ENCODE results near the gene ECE2.

GRCh38 chr3:184290331-184290730, 14.5 kb downstream of the ECE2 start:
- TF ChIP-seq CTCF (conservative IDR thresholded peaks at IDR 0.05; ENCODE audit: low read depth, low read length) (no peak), EZH2 (IDR thresholded peaks at IDR 0.05; ENCODE audit: borderline replicate concordance, low read depth, low read length, poor library complexity, severe bottlenecking) (no peak)

Measured in A673 (cell line).